ENCODE results near the gene GRIK2. TPM values are rescaled to one million over a fixed set of nuclear protein-coding genes. Genes with fewer than 3 reads are reported as not detected.

GRIK2 gene
- total RNA-seq, 3 donors from 2014 or later (not counting 1 experiment from before 2014, with no cell fraction given), result not detected

DNA sequence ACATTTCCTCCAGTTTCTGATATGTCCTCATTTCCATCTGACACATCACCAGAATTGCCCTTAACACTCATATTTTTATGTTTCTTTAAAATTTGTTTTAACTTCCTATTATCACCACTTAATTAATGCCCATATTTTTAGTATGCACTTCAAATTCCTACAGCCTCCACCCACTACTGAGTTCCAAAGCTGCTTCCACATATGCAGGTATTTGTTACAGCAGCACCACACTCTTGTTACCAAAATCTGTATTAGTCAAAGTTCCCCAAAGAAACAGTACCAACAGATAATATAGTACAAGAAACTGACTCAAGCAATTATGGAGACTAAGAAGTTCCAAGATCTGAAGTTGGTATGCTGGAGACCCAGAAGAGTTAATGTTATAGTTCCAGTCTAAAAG is 340.4 kb downstream of the GRIK2 start:
- DNase-seq, result no peak
- TF ChIP-seq, protein P1, sequence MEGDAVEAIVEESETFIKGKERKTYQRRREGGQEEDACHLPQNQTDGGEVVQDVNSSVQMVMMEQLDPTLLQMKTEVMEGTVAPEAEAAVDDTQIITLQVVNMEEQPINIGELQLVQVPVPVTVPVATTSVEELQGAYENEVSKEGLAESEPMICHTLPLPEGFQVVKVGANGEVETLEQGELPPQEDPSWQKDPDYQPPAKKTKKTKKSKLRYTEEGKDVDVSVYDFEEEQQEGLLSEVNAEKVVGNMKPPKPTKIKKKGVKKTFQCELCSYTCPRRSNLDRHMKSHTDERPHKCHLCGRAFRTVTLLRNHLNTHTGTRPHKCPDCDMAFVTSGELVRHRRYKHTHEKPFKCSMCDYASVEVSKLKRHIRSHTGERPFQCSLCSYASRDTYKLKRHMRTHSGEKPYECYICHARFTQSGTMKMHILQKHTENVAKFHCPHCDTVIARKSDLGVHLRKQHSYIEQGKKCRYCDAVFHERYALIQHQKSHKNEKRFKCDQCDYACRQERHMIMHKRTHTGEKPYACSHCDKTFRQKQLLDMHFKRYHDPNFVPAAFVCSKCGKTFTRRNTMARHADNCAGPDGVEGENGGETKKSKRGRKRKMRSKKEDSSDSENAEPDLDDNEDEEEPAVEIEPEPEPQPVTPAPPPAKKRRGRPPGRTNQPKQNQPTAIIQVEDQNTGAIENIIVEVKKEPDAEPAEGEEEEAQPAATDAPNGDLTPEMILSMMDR (IDR thresholded peaks at IDR 0.05), result no peak
- Histone ChIP-seq H3K27ac (ENCODE audit: low read length) (no peak overlapping the region), H3K36me3 (ENCODE audit: control insufficient read depth, insufficient read depth, low read length) (no peaks in the 10 kb centered on the region), H3K4me3 (ENCODE audit: low read length) (no peak overlapping the region), H3K9me3 (ENCODE audit: control insufficient read depth, insufficient read depth, low read length) (no peaks in the 10 kb centered on the region), H3K4me1 (ENCODE audit: control insufficient read depth, insufficient read depth, low read length) (no peaks in the 10 kb centered on the region), H3K27me3 (ENCODE audit: control insufficient read depth, insufficient read depth, low read length) (no peaks in the 10 kb centered on the region)
- H3K27me3 Mint-ChIP-seq (ENCODE audit: low read depth in 2 of 2), result no peaks in the 10 kb centered on the region
- no peak for ATAC-seq
- intact Hi-C loops (cut with micrococcal nuclease), result no loop called here
- no peaks in the 10 kb centered on the region for H3K4me1 Mint-ChIP-seq
- H3K9me3 Mint-ChIP-seq, result peaks cover 22 to 30% of the 10 kb centered on the region in 2 donors
- no peak overlapping the region for H3K4me3 Mint-ChIP-seq
- H3K36me3 Mint-ChIP-seq, result no peaks in the 10 kb centered on the region
- H3K27ac Mint-ChIP-seq, result no peak overlapping the region

DNA sequence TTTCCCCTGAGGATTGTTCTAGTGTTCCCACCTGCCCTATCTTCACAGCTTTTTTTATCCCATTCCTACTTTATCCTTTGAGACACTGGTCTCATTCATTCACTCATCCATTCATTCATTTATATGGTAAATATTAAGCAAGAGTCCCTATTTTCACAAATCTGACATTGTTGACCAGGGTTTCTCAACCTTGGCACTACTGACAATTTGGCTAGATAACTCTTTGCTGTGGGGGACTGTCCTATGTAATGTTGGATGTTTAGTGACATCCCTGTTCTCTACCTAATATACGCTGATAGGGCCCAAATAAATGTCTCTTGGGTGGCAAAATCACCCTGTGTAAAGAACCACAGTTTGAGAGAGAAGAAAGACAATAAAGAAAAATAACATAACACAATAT is 345.0 kb downstream of the GRIK2 start:
- H3K36me3 ChIP-seq (ENCODE audit: control insufficient read depth, insufficient read depth, low read length), result no peaks in the 10 kb centered on the region
- ATAC-seq, result no peak
- WGBS (ENCODE audit: insufficient coverage), result no CpG with 5 or more reads among the region's 1 CpG
- TF ChIP-seq, protein P1 (IDR thresholded peaks at IDR 0.05), result no peak
- H3K9me3 ChIP-seq (ENCODE audit: control insufficient read depth, insufficient read depth, low read length), result peaks cover 4% of the 10 kb centered on the region
- no peaks in the 10 kb centered on the region for H3K36me3 Mint-ChIP-seq
- H3K4me3 Mint-ChIP-seq, result no peak overlapping the region
- H3K4me3 ChIP-seq (ENCODE audit: low read length), result no peak overlapping the region
- no peak overlapping the region for H3K27ac ChIP-seq (ENCODE audit: low read length)
- peaks cover 17 to 29% of the 10 kb centered on the region in 2 donors for H3K9me3 Mint-ChIP-seq
- no peak for DNase-seq
- H3K27me3 ChIP-seq (ENCODE audit: control insufficient read depth, insufficient read depth, low read length), result no peaks in the 10 kb centered on the region
- H3K4me1 ChIP-seq (ENCODE audit: control insufficient read depth, insufficient read depth, low read length), result no peaks in the 10 kb centered on the region
- no peak overlapping the region for H3K27ac Mint-ChIP-seq
- no peaks in the 10 kb centered on the region for H3K27me3 Mint-ChIP-seq (ENCODE audit: low read depth in 2 of 2)
- H3K4me1 Mint-ChIP-seq, result no peaks in the 10 kb centered on the region
- intact Hi-C loops (cut with micrococcal nuclease), result no loop called here

- TF ChIP-seq, protein P1 (IDR thresholded peaks at IDR 0.05), result no peak
- no peak overlapping the region for H3K27ac ChIP-seq (ENCODE audit: low read length)
- intact Hi-C loops (cut with micrococcal nuclease), result no loop called here
- H3K4me3 ChIP-seq (ENCODE audit: low read length), result no peak overlapping the region
- H3K4me3 Mint-ChIP-seq, result no peak overlapping the region
- no peak overlapping the region for H3K27ac Mint-ChIP-seq
- H3K36me3 Mint-ChIP-seq, result no peaks in the 10 kb centered on the region
- no peaks in the 10 kb centered on the region for H3K27me3 ChIP-seq (ENCODE audit: control insufficient read depth, insufficient read depth, low read length)
- DNase-seq (no peak), ATAC-seq (no peak)
- H3K9me3 Mint-ChIP-seq, result peaks cover 11 to 20% of the 10 kb centered on the region in 2 donors
- no peaks in the 10 kb centered on the region for H3K4me1 ChIP-seq (ENCODE audit: control insufficient read depth, insufficient read depth, low read length)
- WGBS (ENCODE audit: insufficient coverage), result 57% methylated on average over 2 of the region's 2 CpGs
- H3K27me3 Mint-ChIP-seq (ENCODE audit: low read depth in 2 of 2), result no peaks in the 10 kb centered on the region
- peaks cover 4% of the 10 kb centered on the region for H3K9me3 ChIP-seq (ENCODE audit: control insufficient read depth, insufficient read depth, low read length)
- no peaks in the 10 kb centered on the region for H3K36me3 ChIP-seq (ENCODE audit: control insufficient read depth, insufficient read depth, low read length)
- H3K4me1 Mint-ChIP-seq, result no peaks in the 10 kb centered on the region
Measured at GRCh38 chr6:101740631-101741030, 347.1 kb downstream of the GRIK2 start.

- intact Hi-C loops (cut with micrococcal nuclease), result no loop called here
- Mint-ChIP-seq H3K27me3 (ENCODE audit: low read depth in 2 of 2) (no peaks in the 10 kb centered on the region), H3K4me1 (no peaks in the 10 kb centered on the region), H3K9me3 (peaks cover 15 to 25% of the 10 kb centered on the region in 2 donors), H3K4me3 (no peak overlapping the region), H3K36me3 (no peaks in the 10 kb centered on the region), H3K27ac (no peak overlapping the region)
- Histone ChIP-seq H3K4me1 (ENCODE audit: control insufficient read depth, insufficient read depth, low read length) (no peaks in the 10 kb centered on the region), H3K9me3 (ENCODE audit: control insufficient read depth, insufficient read depth, low read length) (peaks cover 4% of the 10 kb centered on the region), H3K27me3 (ENCODE audit: control insufficient read depth, insufficient read depth, low read length) (no peaks in the 10 kb centered on the region), H3K4me3 (ENCODE audit: low read length) (no peak overlapping the region), H3K27ac (ENCODE audit: low read length) (no peak overlapping the region), H3K36me3 (ENCODE audit: control insufficient read depth, insufficient read depth, low read length) (no peaks in the 10 kb centered on the region)
- TF ChIP-seq, protein P1 (IDR thresholded peaks at IDR 0.05), result no peak
- ATAC-seq, result no peak
- 33% methylated on average over 2 of the region's 2 CpGs for WGBS (ENCODE audit: insufficient coverage)
- DNase-seq, result no peak
Measured at GRCh38 chr6:101741474-101742171, 348.1 kb downstream of the GRIK2 start.

Data from natural killer cell (primary cell).